Stimulated activated CD4-positive, alpha-beta T cell treated with anti-CD3 and anti-CD28 coated beads, Interleukin-12 subunit alpha, Interleukin-12 subunit beta, amount 100 ng/mL, for 4 hours (primary cell): Measurements from ENCODE around the gene CLEC4A.
"Not testable (repeated sequence)": the region's sequence is repeated elsewhere in the genome, so short reads cannot be mapped to it uniquely, and the experiment has no call there.

Experiments
- DNase-seq: peaks from one replicate; pipeline ENCODE4 v3.0.0-alpha.2; 2020

The CLEC4A gene

DNA sequence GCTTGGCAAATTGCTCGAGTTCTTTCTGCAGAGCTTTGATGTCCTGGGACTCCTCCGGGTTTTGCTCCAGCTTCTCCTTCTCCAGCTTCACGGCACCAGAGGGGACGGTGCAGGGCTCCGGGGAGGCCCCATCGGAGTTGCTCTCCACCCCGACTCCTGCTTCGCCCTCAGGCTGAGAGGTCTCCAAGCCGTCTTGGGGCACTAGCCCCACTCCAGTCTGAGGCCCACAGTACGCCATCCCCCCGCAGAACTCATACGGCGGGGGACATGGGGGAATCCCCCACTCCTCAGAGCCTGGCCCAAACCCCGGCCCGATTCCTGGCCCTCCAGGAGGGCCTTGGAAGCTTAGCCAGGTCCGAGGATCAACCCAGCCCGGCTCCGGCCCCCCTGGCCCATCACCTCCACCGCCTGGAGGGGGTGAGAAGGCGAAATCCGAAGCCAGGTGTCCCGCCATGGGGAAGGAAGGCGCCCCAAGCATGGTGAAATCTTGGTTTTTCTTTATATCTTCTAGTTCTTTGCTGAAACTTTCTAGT lies 11.0 kb downstream of the CLEC4A start:
- not testable (repeated sequence) for DNase-seq

DNA sequence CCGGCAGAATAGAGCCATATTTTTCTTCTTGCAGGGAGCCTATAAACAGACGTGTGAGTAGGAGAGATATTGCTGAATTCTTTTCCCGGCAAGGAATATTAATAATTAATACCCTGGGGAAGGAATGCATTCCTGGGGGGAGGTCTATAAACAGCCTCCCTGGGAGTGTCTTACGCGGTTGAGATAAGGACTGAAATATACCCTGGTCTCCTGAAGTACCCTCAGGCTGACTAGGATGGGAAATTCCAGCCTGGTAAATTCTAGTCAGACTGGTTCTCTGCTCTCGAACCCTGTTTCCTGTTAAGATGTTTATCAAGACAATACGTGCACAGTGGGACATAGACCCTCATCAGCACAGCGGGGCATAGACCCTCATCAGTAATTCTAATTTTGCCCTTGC lies 18.2 kb downstream of the CLEC4A start:
- not testable (repeated sequence) for DNase-seq

DNA sequence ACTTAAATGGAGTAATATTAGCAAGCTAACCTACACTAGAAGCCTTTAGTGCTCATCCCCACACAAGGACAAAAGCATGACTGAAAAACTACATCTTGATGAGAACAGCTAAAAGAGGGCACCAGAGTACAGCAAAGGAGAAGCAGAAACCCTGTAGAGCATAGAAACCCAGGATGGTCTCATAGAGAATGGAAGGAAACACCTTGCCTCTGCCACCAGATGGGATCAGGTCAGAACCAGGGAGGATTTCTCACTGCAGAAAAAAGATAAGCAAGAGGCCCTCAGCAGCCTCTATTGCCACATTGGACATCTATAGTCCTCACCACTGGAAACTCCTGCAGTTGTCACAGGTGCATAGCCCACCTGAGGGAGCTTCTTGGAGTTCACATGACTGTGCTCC lies 19.8 kb downstream of the CLEC4A start:
- no peak for DNase-seq

DNA sequence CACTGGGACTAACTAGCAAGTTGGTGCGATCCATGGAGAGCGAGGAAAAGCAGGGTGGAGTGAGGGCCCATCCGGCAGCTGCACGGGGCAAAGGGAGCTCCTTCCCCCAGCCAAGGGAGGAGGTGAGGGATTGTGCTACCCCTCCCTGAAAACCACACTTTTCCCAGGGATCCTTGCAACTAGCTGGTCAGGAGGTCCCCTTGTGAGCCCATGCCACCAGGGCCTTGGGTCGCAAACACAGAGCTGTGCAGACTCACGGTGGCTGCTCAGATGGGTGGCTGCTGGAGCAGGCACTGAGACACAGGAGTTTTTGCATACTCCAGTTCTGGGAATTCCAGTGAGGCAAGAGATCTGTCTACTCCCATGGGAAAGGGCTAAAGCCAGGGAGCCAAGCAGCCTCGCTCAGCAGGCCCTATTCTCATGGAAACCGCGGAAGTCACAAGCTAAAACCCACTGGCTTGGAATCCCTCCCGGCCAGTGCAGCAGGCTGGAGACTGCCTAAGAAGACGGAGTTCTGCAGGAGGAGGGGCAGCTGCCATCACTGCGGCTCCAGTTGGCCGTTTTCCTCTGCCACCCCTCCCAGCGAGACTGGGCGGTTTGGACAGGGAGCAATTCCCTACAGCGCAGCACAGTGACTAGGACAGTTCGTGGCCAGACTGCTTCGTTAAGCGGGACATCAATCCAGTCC lies 22.5 kb downstream of the CLEC4A start:
- no peak for DNase-seq

DNA sequence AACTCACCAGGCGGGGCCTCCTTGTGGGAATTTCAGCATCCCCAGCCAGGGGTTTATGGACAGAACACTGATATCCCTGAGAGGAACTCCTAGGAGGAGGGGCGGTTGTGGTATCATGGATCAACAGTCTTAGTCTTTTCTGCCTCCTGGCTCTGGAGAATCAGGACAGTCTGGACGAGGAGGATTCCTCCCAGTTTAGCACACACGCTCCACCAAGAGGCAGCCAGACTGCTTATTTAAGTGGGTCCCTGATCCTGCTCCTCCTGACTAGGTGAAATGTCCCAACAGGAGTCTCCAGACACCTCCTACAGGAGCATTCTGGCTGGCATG lies 23.0 kb downstream of the CLEC4A start:
- DNase-seq, result no peak

DNA sequence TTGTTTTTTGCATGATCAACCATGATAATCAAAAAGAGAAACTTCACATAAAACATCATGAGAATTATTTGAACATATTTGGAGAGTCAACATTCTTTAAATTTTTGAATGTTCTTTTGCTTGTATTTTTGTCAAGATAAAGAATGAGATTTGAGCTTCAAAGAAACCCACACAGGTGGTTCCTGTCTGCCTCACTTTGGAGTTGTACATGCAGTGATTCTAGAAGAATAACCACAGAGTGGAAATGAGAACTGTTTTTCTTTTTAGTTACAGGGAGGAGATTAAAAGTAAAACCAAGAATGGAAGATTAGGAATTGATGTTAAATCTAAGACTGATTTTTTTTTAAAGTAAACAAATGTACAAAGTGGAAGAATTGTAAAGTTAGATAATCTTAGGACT lies 31.1 kb downstream of the CLEC4A start:
- DNase-seq, result no peak

DNA sequence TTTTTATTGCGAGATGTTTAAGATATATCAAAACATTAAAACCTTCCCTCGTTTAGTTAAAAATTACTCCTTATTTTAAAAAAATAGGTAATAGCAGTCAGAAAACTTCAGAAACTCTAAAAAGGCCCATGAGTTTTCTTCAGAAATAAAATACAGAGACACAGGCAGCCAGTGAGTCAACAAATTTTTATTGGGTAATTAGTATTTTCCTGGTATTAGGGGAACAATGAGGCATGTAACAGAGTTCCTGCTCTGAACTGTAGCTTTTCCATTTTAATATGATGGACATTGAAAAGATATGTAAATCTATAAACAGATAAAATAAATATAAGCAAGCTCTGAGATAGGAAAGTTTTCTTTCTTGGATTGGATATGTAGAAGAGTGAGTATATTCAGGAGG lies 33.0 kb downstream of the CLEC4A start:
- no peak for DNase-seq

DNA sequence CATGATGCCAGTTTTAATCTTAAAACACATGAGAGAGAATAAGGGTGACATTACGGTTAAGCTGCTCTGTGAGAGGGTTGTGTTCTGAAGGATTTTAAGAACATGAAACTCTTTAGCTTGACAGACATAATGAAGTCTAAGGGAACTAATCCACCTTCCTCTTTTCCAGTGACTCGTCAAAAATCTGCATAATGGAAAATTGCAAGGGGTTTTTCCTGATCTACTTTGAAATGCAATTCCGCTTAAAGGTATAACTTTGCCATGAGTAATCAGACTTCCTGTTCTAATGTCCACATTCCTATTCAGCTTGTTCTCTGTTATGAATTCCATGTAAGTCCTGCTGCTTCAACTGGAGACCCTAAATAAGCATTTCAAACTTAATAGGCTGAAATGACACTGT lies 33.4 kb downstream of the CLEC4A start, which contains the start of gene ZNF705A:
ZNF705A (plus strand) TSS at position 171 of the 400 bp plus-strand sequence. CDS start 15,611 bp downstream, outside the sequence.
- DNase-seq, result no peak

DNA sequence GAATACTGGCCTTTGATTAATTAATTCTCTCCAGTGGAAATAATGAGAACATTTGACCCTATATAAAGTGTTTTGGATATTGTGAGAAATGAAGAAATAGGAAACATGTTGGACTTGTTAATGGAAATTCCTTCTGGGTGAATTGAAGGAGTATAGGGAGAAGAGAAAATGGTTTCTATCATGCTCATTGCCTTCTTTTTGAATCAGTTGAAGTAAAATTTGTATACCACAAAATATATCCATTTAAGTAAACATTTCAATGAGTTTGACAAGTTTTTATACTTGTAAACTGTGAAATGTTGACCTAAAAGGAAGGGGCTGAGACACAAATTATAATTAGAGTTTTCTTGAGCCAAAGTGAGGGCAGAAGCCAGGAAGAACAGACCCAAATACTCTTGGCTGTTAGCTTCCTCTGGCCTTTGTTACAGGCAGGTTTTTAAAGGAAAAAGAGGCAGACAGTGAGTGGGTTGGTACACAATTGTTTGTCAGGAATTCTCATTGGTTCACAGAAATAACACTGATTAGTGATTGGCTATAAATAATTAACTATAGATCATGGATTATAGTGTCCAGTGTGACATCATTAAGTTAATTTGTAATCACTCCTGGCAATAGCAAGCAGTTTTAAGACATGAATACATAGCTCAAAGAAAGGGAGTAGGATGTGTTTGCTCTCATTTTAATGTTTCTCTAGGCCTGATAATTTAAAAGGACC lies 34.2 kb downstream of the CLEC4A start:
- no peak for DNase-seq

DNA sequence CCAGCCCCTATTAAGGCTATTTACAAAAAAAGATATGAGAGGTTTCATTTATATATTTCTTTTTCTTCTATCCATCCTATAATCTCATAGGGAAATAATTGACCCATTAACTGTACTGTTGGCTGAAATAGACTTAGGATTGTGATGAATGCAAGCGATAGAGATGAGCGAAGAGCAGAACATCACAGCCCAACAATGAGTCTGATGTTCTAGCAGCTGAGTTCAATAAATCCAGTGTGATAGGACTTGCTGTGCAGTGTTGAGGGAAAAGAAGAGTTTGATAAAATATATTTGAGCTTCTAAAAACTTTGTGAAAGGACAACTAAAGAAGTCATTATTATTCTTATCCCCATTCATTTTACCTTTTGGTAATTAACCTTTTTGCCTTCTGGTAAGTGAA lies 49.5 kb downstream of the CLEC4A start:
- DNase-seq, result not testable (repeated sequence)

DNA sequence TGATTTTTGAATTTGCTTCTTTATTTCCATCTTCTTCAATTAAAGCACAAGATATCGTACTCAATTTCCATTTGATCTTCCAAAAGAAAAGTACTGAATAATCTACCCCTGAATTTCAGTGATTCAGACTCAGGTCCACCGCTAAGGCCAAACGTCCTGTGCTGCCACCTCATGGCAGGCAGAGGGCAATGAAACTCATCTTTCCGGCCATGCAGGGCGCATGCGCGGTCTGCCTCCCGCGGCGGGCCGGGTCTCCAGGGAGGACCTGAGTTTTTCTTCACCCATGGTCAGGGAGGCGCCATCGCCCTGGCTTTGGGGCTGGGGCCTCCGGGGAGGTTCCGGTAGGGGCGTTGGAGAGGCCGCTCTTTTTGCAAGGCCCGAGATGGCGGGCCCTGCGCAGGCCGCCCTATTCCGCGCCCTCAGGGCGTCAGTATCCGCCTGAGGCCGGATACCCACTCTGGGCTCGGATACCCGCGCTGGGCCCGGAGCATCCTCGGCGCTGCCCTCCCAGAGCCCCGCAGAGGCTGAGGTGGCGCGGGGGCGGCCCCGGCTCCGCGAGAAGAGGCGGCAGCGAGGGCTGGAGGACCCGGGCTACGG lies 56.7 kb downstream of the CLEC4A start:
- peak; percentile 49 for DNase-seq

DNA sequence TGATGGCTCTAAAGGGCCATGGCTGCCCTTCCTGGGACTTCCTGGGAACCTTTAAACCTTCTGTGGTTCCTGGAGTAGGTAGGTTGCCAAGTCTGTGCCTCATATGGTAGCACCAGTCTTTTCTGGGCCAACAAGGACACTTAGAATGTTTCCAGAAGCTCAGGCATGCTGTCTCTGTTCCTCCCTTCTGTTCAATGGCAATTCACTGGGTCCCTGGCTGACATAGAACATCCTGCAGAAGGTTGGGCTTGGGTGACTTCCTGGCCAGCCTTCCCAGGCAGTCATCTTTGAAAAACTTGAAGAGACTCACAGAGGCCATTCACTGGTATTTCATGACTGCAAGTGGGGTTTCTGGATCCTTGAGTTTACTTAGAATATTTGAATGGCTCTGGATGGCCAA lies 57.9 kb downstream of the CLEC4A start:
- not testable (repeated sequence) for DNase-seq

DNA sequence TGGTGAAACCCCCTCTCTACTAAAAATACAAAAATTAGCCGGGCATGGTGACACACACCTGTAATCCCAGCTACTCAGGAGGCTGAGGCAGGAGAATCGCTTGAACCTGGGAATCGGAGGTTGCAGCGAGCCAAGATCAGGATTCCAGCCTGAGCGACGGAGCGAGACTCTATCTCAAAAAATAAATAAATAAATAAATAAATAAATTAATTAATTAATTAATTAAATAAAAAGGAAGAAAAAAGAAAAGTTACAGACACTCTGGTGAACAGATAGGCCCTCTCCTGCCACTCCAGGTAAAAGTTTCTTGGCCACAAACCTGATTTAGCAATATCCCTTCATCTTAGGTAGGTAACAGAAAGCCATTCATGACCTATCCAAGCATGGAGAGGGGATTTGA lies 59.5 kb downstream of the CLEC4A start:
- not testable (repeated sequence) for DNase-seq

DNA sequence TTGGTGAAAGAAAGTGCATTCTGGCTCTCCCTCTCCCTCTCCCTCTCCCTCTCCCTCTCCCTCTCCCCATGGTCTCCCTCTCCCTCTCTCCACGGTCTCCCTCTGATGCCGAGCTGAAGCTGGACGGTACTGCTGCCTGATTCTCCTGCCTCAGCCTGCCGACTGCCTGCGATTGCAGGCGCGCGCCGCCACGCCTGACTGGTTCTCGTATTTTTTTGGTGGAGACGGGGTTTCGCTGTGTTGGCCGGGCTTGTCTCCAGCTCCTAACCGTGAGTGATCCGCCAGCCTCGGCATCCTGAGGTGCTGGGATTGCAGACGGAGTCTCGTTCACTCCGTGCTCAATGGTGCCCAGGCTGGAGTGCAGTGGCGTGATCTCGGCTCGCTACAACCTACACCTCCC lies 59.9 kb downstream of the CLEC4A start:
- not testable (repeated sequence) for DNase-seq

DNA sequence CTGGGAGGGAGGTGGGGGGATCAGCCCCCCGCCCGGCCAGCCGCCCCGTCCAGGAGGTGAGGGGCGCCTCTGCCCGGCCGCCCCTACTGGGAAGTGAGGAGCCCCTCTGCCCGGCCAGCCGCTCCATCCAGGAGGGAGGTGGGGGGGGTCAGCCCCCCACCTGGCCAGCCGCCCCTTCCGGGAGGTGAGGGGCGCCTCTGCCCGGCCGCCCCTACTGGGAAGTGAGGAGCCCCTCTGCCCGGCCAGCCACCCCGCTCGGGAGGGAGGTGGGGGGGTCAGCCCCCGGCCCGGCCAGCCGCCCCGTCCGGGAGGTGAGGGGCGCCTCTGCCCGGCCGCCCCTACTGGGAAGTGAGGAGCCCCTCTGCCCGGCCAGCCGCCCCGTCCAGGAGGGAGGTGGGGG lies 60.8 kb downstream of the CLEC4A start:
- not testable (repeated sequence) for DNase-seq

DNA sequence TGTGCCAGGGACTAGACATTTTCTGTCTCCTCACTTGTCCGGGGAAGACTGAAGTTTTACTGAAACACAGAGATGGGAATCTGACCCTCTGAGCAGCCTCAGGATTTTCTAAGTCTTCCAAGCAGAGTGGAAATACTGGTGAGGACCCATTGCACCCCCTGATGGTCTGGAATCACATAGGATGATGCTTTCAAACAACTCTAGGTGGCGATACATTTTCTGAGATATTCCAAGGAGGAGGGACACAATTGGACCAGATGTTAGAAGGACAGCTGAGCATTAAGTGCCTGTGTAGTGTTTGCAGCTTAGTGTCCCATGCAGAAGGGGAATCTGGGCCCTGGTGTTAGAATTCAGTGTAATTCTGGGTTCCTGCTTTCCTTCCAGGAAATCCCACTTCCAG lies 64.7 kb downstream of the CLEC4A start:
- not testable (repeated sequence) for DNase-seq
